Liver (tissue), 3 donors: Measurements from ENCODE around the gene MAP2K3.

Experiments used
- GABPA ChIP-seq, 2 donors: IDR thresholded peaks in 1 of 2; conservative IDR thresholded peaks in 1 of 2; 2 replicates each; pipeline ENCODE4 v1.6.1; 2016; ENCODE audit warnings: antibody characterized with exemption in 2 of 2, mild to moderate bottlenecking in 1 of 2, moderate library complexity in 1 of 2
- HNF4A ChIP-seq, 2 donors: conservative IDR thresholded peaks; 2 replicates each; pipeline ENCODE4 v1.6.1; 2016; ENCODE audit warnings: antibody characterized with exemption in 2 of 2, mild to moderate bottlenecking in 2 of 2
- JUND ChIP-seq, 2 donors: IDR thresholded peaks; 2 replicates each; pipeline ENCODE4 v1.6.1; 2016; ENCODE audit warnings: antibody characterized with exemption in 2 of 2
- RAD21 ChIP-seq, 2 donors: IDR thresholded peaks; 2 replicates each; pipeline ENCODE4 v1.6.1; 2016; ENCODE audit warnings: antibody characterized with exemption in 2 of 2, mild to moderate bottlenecking in 2 of 2
- RXRA ChIP-seq, 2 donors: IDR thresholded peaks; 2 replicates each; pipeline ENCODE4 v1.6.1; 2017 to 2018; ENCODE audit warnings: antibody characterized with exemption in 2 of 2, mild to moderate bottlenecking in 1 of 2
- TAF1 ChIP-seq: conservative IDR thresholded peaks from 2 replicates; pipeline ENCODE4 v1.6.1; 2016; ENCODE audit warnings: antibody characterized with exemption, mild to moderate bottlenecking
- YY1 ChIP-seq: IDR thresholded peaks from 2 replicates; pipeline ENCODE4 v1.6.1; 2016; ENCODE audit warnings: antibody characterized with exemption, mild to moderate bottlenecking
- TF ChIP-seq, protein P1 (sequence below): fragments of 150-350 bp; IDR thresholded peaks from 2 replicates; pipeline ENCODE4 v1.5.1; 2017; ENCODE audit warnings: improper control_type of control experiment, low read depth, low read length; ENCODE audit not compliant: missing input control
- TF ChIP-seq, protein P2 (sequence below): IDR thresholded peaks from 2 replicates; pipeline ENCODE4 v1.6.1; 2016; ENCODE audit warnings: antibody characterized with exemption, mild to moderate bottlenecking
- TF ChIP-seq, protein P3 (sequence below): IDR thresholded peaks from 2 replicates; pipeline ENCODE4 v1.6.1; 2016; ENCODE audit warnings: antibody characterized with exemption
- donor health status: healthy.
- donor health status: healthy.

DNA sequence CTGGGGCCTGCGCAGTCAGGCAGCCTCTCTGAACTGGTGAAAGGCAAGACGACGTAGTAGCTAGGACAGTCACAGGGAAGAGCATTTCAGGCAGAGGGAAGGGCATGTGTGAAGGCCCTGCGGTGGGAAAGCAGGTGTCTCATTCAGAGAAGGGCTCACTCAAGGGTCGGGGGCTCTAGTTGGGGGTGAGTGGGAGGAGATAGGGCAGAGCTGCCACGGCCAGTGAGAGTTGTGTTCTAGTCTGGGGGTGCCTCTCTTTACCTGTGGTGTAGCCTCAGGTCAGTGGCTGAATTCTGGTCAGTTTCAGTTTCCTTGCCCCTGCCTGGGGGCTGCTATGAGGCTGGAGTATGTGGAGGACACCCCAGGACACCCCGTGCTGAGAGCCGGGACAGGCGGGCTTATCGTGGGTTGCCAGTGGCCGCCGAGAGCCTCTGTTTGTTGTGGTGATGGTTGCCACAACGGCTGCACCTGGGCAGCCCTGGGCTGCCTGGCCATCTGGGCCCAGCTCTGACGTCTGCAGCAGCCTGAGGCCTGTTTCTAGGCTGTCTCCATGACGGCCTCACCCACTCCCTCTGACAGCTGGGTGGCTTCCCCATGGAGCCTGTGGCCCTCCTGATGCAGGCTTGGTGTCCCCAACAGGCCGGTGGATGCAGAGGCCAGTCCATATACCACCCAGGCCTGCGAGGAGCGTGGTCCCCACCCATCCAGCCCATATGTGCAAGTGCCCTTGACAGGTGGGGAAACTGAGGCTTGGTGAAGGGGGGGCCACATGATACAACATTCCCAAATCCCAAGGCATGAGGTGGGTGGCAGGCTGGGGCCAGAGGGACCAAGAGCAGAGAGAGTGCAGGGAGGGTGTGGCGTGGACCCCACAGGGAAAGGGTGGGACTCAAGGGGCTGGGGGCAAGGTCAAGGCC is 10.8 kb downstream of the MAP2K3 start:
- no peak for TF ChIP-seq JUND (IDR thresholded peaks at IDR 0.05)
- TF ChIP-seq, protein P1, sequence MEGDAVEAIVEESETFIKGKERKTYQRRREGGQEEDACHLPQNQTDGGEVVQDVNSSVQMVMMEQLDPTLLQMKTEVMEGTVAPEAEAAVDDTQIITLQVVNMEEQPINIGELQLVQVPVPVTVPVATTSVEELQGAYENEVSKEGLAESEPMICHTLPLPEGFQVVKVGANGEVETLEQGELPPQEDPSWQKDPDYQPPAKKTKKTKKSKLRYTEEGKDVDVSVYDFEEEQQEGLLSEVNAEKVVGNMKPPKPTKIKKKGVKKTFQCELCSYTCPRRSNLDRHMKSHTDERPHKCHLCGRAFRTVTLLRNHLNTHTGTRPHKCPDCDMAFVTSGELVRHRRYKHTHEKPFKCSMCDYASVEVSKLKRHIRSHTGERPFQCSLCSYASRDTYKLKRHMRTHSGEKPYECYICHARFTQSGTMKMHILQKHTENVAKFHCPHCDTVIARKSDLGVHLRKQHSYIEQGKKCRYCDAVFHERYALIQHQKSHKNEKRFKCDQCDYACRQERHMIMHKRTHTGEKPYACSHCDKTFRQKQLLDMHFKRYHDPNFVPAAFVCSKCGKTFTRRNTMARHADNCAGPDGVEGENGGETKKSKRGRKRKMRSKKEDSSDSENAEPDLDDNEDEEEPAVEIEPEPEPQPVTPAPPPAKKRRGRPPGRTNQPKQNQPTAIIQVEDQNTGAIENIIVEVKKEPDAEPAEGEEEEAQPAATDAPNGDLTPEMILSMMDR: no peak
- no peak for TF ChIP-seq GABPA (IDR thresholded peaks at IDR 0.05 in 1 of 2, conservative IDR thresholded peaks at IDR 0.05 in 1 of 2)
- TF ChIP-seq TAF1: no peak
- no peak for TF ChIP-seq RXRA (IDR thresholded peaks at IDR 0.05)
- TF ChIP-seq, protein P2, sequence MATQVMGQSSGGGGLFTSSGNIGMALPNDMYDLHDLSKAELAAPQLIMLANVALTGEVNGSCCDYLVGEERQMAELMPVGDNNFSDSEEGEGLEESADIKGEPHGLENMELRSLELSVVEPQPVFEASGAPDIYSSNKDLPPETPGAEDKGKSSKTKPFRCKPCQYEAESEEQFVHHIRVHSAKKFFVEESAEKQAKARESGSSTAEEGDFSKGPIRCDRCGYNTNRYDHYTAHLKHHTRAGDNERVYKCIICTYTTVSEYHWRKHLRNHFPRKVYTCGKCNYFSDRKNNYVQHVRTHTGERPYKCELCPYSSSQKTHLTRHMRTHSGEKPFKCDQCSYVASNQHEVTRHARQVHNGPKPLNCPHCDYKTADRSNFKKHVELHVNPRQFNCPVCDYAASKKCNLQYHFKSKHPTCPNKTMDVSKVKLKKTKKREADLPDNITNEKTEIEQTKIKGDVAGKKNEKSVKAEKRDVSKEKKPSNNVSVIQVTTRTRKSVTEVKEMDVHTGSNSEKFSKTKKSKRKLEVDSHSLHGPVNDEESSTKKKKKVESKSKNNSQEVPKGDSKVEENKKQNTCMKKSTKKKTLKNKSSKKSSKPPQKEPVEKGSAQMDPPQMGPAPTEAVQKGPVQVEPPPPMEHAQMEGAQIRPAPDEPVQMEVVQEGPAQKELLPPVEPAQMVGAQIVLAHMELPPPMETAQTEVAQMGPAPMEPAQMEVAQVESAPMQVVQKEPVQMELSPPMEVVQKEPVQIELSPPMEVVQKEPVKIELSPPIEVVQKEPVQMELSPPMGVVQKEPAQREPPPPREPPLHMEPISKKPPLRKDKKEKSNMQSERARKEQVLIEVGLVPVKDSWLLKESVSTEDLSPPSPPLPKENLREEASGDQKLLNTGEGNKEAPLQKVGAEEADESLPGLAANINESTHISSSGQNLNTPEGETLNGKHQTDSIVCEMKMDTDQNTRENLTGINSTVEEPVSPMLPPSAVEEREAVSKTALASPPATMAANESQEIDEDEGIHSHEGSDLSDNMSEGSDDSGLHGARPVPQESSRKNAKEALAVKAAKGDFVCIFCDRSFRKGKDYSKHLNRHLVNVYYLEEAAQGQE: no peak
- no peak for TF ChIP-seq RAD21 (IDR thresholded peaks at IDR 0.05)
- TF ChIP-seq, protein P3, sequence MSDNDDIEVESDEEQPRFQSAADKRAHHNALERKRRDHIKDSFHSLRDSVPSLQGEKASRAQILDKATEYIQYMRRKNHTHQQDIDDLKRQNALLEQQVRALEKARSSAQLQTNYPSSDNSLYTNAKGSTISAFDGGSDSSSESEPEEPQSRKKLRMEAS: no peak
- TF ChIP-seq YY1: no peak
- no peak for TF ChIP-seq HNF4A (conservative IDR thresholded peaks at IDR 0.05)
